Femur (tissue), 1 donor: ENCODE data around the gene MTHFS.
"Not testable (repeated sequence)": the region's sequence is repeated elsewhere in the genome, so short reads cannot be mapped to it uniquely, and the experiment has no call there.

ENCODE experiments used
- DNase-seq: peaks from one replicate; pipeline ENCODE4 v3.0.0-alpha.2; 2017

MTHFS gene

GRCh38 chr15:79896634-79897379 lies at the start of gene MTHFS:
Gene MTHFS (minus strand): TSS chr15:79897014. CDS start chr15:79896988, 26 bp downstream.
- peak; percentile 89 for DNase-seq

GRCh38 chr15:79944622-79945021 lies 47.8 kb upstream of the MTHFS start:
- no peak for DNase-seq

GRCh38 chr15:79943820-79944219 lies 47.0 kb upstream of the MTHFS start:
- no peak for DNase-seq

GRCh38 chr15:79942741-79943481 lies 46.1 kb upstream of the MTHFS start:
- DNase-seq = no peak

GRCh38 chr15:79939399-79939798 lies 42.6 kb upstream of the MTHFS start:
- DNase-seq = no peak

- no peak for DNase-seq
These were observed 41.3 kb upstream of the MTHFS start for GRCh38 chr15:79938143-79938542.

- DNase-seq = not testable (repeated sequence)
These were observed 38.9 kb upstream of the MTHFS start for GRCh38 chr15:79935556-79936201.

GRCh38 chr15:79933231-79933630 lies 36.4 kb upstream of the MTHFS start:
- no peak for DNase-seq

- DNase-seq = no peak
These were observed 35.6 kb upstream of the MTHFS start for GRCh38 chr15:79932447-79932846.

GRCh38 chr15:79930516-79930915 lies 33.7 kb upstream of the MTHFS start:
- DNase-seq = no peak

- DNase-seq = no peak
These were observed 32.6 kb upstream of the MTHFS start for GRCh38 chr15:79929412-79929811.

- not testable (repeated sequence) for DNase-seq
These were observed 29.3 kb upstream of the MTHFS start for GRCh38 chr15:79926116-79926515.

GRCh38 chr15:79924379-79924778 lies 27.6 kb upstream of the MTHFS start:
- no peak for DNase-seq

GRCh38 chr15:79923515-79924169 lies 26.8 kb upstream of the MTHFS start:
- peak; percentile 96 for DNase-seq

- DNase-seq = peak; percentile 75
These were observed 26.3 kb upstream of the MTHFS start for GRCh38 chr15:79923079-79923514.

- DNase-seq = no peak
These were observed 25.8 kb upstream of the MTHFS start for GRCh38 chr15:79922512-79923078.

- DNase-seq = no peak
These were observed 23.1 kb upstream of the MTHFS start for GRCh38 chr15:79919749-79920511.

GRCh38 chr15:79919090-79919748 lies 22.4 kb upstream of the MTHFS start:
- no peak for DNase-seq

- DNase-seq = no peak
These were observed 21.5 kb upstream of the MTHFS start for GRCh38 chr15:79918278-79918677.

GRCh38 chr15:79916502-79917132 lies 19.8 kb upstream of the MTHFS start:
- no peak for DNase-seq
